GM21528 (cell line): Measurements from ENCODE around the gene ENTPD8.
A peak's percentile ranks its signal among the peaks of the same experiment; 100 is the strongest.
"Not testable (repeated sequence)": the region's sequence is repeated elsewhere in the genome, so short reads cannot be mapped to it uniquely, and the experiment has no call there.

ENCODE experiments used
- ATAC-seq: cut with Tn5 transposase; IDR thresholded peaks from one replicate; pipeline ENCODE4 v1.9.1; 2021; ENCODE audit warnings: mild to moderate bottlenecking, moderate library complexity; ENCODE audit not compliant: unreplicated experiment, low FRiP score

ENTPD8 gene

DNA sequence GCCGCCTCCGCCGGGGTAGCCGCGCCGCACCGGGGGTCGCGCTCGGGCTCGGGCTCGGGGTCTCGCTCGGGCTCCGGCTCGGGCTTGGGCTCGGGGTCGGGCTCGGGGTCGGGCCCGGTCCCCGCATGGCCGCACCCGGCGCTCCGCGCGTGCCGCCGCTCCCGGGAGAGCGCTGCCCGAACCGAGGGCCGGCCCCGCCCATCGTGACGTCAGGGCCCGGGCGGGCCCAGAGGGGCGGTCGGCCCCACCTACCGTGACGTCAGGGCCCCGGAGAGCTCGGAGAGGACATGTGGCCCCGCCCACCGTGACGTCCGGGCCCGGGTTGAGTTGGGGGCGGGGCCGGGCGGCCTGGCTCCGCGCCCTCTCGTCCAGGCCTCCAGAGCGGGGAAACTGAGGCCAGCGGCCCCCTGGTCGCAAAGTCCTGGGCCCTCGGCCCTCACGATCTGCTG is 18.0 kb upstream of the ENTPD8 start, which contains the start of gene NSMF:
Gene NSMF, minus strand, starts transcription at position 183 of the 449 bp plus-strand sequence. CDS start 232 bp downstream, outside the sequence.
- peak; percentile 66 for ATAC-seq

DNA sequence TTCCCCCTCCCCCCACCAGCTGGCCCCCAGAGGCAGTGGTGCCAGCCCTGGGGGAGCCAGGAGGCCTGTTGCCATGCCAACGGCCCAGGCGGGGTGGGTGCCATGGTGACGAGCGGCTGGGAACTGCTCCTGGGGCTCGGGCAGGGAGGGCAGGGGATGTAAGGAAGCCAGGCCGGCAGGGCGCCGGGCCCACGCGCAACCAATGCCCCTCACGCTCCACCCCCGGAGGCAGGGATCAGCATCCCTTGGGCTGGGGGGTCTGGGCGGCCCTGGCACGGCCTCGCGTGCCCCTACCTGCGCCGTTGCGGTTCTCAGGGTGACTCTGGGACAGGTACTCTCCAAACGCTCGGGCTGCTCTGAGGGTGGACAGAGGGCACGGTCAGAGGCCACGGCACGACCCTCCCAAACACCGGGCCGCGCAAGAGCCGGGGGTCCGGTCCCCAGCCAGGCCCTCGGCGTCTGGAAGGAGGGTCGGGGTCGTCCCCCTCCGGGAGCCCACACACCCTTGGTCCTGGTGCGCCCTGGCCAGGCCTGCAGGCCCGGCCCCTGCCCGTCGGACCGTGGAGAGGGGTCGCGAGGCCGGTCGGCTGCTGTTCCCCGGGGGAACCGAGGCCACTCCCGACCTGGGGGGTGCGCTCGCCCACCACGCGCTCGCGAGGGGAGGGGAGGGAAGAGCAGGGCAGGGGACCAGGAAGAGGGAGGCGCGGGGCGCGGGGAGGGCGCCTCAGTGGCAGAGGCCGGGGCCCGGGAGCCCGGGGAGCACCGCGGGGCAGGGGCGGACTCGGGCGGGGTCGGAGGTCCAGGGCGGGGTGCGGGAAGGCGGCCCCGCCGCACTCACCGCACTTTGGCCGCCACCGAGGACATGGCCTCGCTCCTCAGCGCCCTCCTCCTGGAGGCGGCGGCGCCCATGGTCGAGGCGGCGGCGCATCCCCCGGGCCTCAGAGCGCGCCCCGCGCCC is 17.3 kb upstream of the ENTPD8 start:
- peak; percentile 10 for ATAC-seq

DNA sequence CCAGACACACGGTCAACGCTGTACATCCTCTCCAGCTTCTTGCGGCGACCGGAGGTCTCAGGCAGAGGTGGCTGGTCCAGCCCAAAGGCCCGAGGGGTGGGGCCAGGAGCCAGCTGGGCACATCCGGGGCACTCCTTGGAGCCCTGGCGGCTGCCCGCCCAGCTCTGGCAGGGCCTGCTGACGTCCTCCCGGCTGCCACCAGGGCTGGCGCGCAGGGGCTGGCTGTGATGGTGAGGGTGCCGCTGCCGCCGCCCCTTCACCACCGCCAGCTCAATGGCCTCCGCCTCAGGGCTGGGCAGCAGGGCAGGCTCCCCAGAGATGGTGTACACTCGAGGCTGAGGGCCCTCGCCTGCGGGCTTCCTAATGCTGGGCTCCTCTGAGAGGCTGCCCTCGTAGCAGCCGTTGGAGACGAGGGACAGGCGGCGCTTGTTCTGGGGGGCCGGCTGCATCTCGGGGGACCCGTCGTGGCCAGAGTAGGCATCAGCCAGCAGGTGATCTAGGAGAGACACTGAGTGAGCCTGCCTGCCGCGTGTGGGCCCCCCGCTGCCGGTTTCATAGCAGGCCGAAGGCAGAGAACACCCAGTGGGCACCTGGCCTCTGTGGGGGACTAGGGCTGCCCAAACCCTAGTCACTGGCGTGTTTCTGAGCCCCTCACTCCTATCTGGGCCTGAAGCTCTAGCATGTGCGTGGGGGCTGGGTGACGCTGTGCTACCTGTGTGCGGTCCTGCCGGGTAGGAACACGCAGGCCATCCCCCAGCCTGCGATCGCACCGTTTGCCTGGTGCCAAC is 16.4 kb upstream of the ENTPD8 start:
- ATAC-seq, result no peak

GRCh38 chr9:137456864-137457405 is 15.8 kb upstream of the ENTPD8 start:
- ATAC-seq, result no peak

DNA sequence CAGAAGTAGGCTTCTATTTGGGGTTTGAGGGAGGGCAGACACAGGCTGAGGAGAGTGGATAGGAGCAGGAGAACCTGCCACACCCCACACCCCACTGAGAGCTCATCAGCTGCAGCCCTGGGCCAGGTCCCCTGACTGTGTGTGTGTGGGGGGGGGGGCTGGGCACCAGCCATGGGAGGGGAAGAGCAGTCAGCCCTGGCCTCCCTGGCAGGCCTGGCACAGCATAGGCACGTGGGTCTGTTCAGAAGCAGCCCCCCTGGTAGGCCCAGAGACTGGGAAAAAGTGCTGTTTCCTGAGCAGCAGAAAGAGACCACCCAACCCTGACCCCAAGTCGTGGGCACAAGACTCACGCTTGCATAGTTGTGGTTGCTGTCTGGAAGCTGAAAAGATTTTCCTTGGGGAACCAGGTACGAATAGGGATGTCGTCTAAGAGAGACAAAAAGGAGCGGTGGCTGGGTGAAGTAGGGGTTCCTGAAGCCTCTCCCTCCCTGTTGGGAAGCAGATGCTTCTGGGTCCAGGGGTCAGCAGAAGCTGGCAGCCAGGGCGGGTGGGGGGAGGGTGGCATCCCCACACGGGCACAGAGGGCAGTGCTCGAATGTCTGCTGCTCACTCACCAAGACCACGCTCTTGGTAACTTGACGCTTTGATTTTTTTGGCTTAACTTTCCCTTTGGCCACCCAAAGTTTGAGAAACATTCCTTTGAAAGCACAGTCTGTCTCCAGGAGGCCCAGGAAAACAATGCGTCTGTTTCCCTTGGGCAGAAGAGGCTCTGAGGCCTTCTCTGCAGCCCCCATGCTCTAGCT is 15.1 kb upstream of the ENTPD8 start:
- ATAC-seq, result no peak

GRCh38 chr9:137455359-137455991 is 14.3 kb upstream of the ENTPD8 start:
- ATAC-seq, result no peak

DNA sequence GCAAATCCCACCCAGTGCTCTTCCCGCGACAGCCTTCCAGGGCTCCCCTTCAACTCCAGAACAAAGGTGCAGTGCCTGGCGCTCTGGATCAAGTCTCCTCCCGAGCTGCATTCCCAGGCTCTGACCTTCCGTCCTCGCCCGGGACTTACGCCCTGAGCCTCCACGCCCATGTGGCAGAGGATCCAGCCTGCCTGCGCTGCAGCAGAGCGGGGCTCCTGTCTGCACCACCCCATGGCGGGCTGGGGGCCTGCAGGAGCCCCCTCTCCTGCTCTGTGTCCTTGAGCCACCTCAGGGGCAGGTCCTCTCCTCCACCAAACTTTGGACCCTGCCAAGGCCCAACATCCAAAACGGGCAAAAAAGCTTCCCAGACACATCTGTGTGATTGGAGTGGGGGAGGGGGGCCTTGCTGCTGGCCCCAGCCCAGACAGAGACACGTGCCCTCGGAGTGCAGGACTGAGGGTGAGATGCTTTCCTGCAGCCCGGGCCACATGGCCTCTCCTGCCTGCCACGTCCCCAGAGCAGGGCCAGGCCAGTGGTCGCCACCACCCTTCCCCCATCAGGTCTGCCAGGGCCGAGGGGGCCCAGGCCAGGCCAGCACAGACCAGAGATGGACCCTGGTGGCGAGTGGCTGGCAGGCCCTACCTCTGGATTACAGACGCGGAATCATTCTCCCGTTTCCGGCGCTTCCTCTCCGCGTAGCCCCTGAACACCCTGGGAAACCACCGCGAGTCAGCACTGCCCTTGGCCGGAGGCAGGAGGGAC is 13.6 kb upstream of the ENTPD8 start:
- ATAC-seq, result no peak

DNA sequence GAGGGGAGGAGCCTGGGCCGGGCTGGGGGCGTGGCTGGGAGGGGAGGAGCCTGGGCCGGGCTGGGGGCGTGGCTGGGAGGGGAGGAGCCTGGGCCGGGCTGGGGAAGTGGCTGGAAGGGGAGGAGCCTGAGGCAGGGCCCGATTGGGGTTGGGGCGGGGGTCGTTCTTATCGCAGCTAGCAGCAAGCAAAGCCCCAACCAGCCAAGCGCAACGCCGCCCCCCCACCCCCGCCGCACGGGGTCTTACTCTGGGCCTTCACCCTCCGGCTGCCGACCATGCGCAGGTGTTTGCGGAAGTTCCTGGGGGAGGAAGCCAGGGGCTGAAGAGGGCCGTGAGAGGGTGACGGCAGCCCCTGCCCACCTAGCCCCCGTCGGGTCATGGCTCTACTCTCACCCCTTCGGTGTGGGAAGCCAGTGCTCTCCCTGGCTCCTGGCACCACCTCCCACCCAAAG is 13.0 kb upstream of the ENTPD8 start:
- ATAC-seq, result no peak

DNA sequence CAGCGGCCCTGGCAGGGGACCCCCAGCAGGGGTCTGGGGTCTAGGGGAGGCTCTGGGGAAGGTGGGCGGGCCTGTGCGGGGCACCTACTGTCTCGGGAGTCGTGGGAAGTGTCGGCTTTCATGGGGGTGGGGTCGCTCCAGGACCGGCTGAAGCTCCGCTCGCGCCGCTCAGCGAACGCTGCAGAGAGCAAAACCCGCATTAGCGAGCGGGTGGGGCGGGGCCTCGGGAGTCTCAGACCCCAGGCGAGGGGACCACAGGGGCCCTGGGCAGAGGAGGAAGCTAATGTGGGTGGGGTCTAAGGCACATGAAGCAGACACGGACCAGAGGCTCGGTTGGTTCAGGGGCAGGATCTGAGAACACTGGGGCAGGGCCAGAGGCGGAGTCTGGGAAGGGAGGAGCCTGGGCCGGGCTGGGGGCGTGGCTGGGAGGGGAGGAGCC is 12.5 kb upstream of the ENTPD8 start:
- ATAC-seq, result no peak

DNA sequence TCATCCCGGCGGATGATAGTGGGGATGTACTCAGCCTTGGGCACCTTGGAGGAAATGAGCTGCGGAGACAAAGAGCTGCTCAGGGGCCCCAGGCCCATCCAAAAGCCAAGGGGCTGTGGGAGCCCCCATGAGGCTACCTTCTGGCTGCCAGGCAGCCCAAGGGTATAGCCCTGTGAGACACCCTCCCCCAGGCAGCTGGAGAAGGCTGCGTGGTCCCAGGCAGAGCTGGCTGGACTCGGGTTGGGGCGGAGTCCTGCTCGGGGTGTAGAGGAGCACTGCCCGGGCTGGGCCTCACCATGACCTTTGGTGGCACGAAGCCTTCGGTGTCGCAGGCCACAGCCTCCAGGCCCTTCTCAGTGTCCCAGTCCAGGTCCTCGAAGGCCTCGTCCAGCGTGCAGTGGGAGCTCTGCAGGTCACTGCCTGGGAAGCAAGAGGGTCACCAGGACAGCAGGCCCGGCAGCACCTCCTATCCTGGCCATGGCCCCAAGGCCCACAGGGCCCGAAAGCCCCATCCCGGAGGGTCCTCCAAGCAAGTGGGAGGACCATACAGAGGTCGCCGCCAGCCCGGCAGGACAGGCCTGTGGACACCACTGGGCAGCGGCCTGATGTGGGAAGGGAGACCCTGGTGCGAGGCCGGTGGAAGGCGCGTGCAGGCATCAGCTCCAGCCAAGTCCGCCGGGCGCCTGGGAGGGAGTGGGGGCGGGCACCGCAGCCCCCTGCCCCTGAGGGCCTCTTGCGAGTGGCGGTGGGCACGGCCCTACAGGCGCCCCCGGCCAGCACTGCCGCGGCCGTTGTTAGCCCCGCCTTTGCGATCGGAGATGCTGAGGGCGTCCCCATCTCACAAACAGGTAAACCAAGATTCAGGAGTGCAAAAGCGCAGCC is 11.8 kb upstream of the ENTPD8 start:
- no peak for ATAC-seq

DNA sequence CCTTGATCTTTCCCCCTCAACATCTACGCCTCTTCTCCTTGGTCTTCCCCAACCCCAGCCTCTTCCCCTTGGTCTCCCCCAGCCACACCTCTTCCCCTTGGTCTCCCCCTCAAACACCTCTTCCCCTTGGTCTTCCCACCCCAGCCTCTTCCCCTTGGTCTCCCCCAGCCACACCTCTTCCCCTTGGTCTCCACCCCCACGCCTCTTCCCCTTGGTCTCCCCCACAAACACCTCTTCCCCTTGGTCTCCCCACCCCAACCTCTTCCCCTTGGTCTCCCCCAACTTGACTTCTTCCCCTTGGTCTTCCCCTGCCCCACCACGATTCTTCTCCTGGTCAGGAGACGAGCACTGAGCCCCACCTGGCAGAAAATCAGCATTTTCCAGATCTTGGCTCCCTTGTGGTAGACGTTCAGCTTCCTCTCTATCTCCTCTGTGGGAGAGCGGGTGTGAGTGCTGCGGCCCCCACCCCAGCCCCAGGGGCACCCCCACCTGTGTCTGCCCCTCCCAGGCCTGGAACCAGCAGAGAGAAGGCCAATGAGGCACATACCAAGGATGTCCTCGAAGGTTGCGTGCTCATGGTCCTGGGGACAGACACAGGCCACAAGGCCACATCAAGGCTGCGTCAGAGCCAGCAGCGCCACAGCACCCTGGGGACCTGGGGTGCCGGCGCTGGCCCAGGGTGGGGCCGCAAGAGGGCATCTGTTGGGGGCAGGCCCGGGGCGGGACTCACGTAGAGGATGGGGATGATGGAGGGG is 11.0 kb upstream of the ENTPD8 start:
- no peak for ATAC-seq

DNA sequence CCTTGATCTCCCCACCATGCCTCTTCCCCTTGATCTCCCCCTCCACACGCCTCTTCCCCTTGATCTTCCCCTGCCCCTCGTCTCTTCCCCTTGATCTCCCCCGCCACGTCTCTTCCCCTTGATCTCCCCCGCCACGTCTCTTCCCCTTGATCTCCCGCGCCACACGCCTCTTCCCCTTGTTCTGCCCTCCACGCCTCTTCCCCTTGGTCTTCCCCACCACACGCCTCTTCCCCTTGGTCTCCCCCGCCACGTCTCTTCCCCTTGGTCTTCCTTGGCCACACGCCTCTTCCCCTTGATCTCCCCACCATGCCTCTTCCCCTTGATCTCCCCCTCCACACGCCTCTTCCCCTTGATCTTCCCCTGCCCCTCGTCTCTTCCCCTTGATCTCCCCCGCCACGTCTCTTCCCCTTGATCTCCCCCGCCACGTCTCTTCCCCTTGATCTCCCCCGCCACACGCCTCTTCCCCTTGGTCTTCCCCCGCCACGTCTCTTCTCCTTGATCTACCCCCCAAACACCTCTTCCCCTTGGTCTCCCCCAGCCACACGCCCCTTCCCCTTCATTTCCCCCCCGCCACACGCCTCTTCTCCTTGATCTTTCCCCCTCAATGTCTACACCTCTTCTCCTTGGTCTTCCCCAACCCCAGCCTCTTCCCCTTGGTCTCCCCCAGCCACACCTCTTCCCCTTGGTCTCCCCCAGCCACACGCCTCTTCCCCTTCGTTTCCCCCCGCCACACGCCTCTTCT is 10.3 kb upstream of the ENTPD8 start:
- ATAC-seq, result not testable (repeated sequence)

GRCh38 chr9:137450539-137451222 is 9.5 kb upstream of the ENTPD8 start:
- ATAC-seq, result not testable (repeated sequence)

GRCh38 chr9:137449931-137450538 is 8.9 kb upstream of the ENTPD8 start:
- no peak for ATAC-seq

DNA sequence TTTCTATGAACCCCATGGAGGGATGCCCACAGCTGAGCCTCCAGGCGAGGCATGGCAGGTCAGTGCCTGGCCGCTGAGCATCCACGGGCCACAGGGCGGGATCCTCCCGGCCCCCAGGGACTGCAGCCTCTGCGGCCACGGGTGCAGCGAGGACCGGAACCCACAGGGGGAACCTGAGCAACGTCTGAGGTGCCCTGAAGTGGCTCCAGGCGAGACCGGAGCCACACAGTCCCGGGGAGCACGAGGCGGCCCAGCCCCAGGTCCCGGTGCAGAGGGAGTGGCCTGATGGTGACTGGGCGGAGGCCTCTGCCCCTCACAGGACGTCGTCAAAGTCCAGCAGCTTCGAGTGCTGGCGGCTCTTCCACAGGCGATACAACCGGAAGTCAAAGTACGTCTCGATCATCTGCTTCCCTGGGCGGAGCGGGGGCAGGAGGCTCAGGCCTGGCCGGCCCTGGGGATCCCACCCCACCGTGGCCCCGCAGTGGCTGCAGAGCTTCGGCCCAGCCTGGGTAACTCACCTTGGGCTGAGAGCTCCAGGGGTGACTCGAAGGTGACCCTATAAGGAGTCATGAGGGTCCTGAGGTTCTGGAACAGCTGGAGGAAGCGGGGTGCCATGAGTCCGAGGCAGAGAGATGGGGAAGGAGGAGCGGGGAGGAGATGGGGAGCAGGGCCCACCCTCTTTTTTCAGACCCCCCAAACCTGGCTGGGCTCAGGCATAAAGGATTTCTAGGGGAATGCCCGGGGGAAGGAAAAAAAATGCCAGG is 8.1 kb upstream of the ENTPD8 start:
- no peak for ATAC-seq
